HFFc6 (cell line): ENCODE data around the gene KCNQ1. TPM values are rescaled to one million over a fixed set of nuclear protein-coding genes. Genes with fewer than 3 reads are reported as not detected.
"Not testable (repeated sequence)": the region's sequence is repeated elsewhere in the genome, so short reads cannot be mapped to it uniquely, and the experiment has no call there.

Experiments used
- DNase-seq: peaks from one replicate; pipeline ENCODE4 v3.0.0-alpha.2; 2018
- H3K27ac Mint-ChIP-seq: 2 replicates; pipeline ENCODE4 v1.8.0; 2020; ENCODE audit warnings: mild to moderate bottlenecking, mixed read lengths
- H3K27me3 Mint-ChIP-seq: 2 replicates; pipeline ENCODE4 v1.8.0; 2021; ENCODE audit warnings: mild to moderate bottlenecking, moderate library complexity, mixed read lengths; ENCODE audit not compliant: insufficient read depth
- H3K36me3 Mint-ChIP-seq: 2 replicates; pipeline ENCODE4 v1.8.0; 2021; ENCODE audit warnings: low read depth, mixed read lengths
- H3K4me1 Mint-ChIP-seq: 2 replicates; pipeline ENCODE4 v1.8.0; 2020; ENCODE audit warnings: low read depth, mixed read lengths
- H3K4me3 Mint-ChIP-seq: 2 replicates; pipeline ENCODE4 v1.8.0; 2020; ENCODE audit warnings: mild to moderate bottlenecking, moderate library complexity, mixed read lengths
- H3K9me3 Mint-ChIP-seq: 2 replicates; pipeline ENCODE4 v1.8.0; 2020; ENCODE audit warnings: mild to moderate bottlenecking, mixed read lengths
- total RNA-seq, 6 experiments: library from RNA; stranded (reverse); fragmentation: NEBNext Ultra II Directional; extraction: Animal tissue kit (Norgen Biotek cat#: 25700); gene quantifications; 2 replicates in 1 of 6; 3 replicates in 5 of 6; pipeline ENCODE4 v1.2.3, GENCODE V29; 2021
- TF ChIP-seq, protein P1 (sequence below): fragments of 200-600 bp; sonication (generic); IDR thresholded peaks from 2 replicates; pipeline ENCODE4 v1.5.0; 2021; ENCODE audit warnings: antibody characterized with exemption, mild to moderate bottlenecking

KCNQ1 gene
- total RNA-seq, 6 experiments from 2014 or later: not detected

DNA sequence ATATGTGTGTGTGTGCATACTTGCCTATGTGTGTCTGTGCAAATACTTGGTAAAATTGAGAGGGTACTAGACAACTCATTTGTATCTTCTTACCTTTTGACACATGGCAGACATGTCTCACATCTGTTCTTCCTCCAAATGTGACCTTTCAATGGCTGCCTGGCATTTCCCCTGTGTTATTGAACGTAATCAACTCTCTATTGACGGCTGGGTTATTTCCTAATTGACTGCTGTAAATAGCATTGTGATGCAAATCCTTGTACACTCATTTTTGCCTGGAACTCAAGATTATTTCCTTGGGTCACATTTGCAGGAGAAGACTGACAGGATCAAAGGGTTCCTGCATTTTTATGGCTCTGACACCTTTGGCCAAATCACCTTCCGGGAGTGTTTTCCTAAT, 37.4 kb downstream of the KCNQ1 start:
- H3K4me3 Mint-ChIP-seq: no peak overlapping the region
- no peak for DNase-seq
- TF ChIP-seq, protein P1, sequence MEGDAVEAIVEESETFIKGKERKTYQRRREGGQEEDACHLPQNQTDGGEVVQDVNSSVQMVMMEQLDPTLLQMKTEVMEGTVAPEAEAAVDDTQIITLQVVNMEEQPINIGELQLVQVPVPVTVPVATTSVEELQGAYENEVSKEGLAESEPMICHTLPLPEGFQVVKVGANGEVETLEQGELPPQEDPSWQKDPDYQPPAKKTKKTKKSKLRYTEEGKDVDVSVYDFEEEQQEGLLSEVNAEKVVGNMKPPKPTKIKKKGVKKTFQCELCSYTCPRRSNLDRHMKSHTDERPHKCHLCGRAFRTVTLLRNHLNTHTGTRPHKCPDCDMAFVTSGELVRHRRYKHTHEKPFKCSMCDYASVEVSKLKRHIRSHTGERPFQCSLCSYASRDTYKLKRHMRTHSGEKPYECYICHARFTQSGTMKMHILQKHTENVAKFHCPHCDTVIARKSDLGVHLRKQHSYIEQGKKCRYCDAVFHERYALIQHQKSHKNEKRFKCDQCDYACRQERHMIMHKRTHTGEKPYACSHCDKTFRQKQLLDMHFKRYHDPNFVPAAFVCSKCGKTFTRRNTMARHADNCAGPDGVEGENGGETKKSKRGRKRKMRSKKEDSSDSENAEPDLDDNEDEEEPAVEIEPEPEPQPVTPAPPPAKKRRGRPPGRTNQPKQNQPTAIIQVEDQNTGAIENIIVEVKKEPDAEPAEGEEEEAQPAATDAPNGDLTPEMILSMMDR: no peak
- no peak overlapping the region for H3K27ac Mint-ChIP-seq
- H3K36me3 Mint-ChIP-seq: peaks cover 6% of the 10 kb centered on the region; the same call in 1 of the 2 replicates
- H3K9me3 Mint-ChIP-seq: peaks cover 30% of the 10 kb centered on the region
- H3K4me1 Mint-ChIP-seq: no peaks in the 10 kb centered on the region
- H3K27me3 Mint-ChIP-seq: peaks cover 26% of the 10 kb centered on the region

GRCh38 chr11:2482745-2483144, 37.9 kb downstream of the KCNQ1 start:
- TF ChIP-seq, protein P1: no peak
- Mint-ChIP-seq H3K36me3 (peaks cover 6% of the 10 kb centered on the region; the same call in 1 of the 2 replicates), H3K27ac (no peak overlapping the region), H3K27me3 (peaks cover 26% of the 10 kb centered on the region), H3K9me3 (peaks cover 31% of the 10 kb centered on the region), H3K4me3 (no peak overlapping the region), H3K4me1 (no peaks in the 10 kb centered on the region)
- no peak for DNase-seq

DNA sequence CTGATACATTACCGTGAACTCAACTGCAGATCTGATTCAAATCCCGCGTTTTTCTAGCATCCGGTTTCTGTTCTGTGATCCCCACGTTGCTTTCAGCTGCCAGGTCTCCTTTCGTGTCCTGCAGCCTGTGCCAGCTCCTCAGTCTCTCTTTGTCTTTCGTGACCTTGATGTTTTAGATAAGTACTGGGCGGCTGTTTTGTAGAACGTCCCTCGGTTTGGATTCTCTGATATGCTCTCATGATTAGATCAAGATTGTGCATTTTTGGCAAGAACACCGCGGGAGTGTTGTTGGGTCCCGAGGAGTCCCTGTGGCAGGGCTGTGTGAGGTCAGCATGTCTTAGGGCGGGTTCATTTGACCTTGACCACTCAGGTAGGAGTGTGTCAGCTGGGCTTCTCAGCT, 38.6 kb downstream of the KCNQ1 start:
- no peak for DNase-seq
- Mint-ChIP-seq H3K27ac (no peak overlapping the region), H3K27me3 (peaks cover 26% of the 10 kb centered on the region), H3K9me3 (peaks cover 32% of the 10 kb centered on the region), H3K4me1 (no peaks in the 10 kb centered on the region), H3K36me3 (peaks cover 13% of the 10 kb centered on the region), H3K4me3 (no peak overlapping the region)
- TF ChIP-seq, protein P1: no peak

DNA sequence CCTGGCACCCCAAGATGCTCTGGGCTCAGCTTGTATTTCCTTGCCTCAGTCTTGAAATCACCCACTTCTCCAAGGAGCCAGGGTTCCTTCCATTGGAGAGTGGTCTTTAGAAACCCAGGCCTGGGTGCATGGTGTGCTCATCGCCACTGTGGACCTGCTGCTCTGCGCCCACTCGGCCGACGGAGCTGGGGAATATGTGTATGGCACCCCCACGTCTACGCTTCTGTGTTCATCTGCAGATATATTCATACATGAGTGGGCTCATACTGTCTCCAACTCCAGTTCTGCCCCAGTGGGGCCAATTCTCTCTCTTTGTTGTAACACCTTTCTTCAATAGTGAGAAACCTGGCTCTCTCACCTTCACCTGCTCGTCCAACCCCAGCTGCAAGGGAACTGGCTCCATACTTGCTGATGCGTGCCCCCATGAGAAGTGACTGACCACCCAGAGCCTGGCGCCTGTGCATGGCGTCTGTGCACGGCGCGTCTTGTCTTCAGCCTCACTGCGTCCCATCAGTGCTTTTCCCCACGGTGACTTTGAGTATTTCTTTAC, 39.8 kb downstream of the KCNQ1 start:
- Mint-ChIP-seq H3K4me1 (no peaks in the 10 kb centered on the region), H3K36me3 (peaks cover 17% of the 10 kb centered on the region), H3K27me3 (peaks cover 26% of the 10 kb centered on the region), H3K27ac (no peak overlapping the region), H3K4me3 (no peak overlapping the region), H3K9me3 (peaks cover 25% of the 10 kb centered on the region)
- TF ChIP-seq, protein P1: no peak
- no peak for DNase-seq

DNA sequence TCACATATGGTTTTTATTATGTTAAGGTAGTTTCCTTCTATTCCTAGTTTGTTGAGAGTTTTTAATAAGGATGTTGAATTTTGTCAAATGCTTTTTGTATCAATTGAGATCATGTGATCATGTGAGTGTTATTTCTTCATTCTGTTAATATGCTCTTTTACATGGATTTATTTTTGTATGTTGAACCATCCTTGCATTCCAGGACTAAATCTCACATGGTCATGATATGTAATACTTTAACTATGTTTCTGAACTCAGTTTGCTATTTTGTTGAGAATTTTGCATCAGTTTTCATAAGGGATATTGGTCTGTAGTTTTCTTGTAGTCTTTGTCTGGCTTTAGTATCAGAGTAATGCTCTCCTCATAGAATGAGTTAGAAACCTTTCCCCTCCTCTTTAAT, 43.2 kb downstream of the KCNQ1 start:
- Mint-ChIP-seq H3K36me3 (peaks cover 12% of the 10 kb centered on the region), H3K27me3 (peaks cover 11% of the 10 kb centered on the region), H3K27ac (no peak overlapping the region), H3K4me3 (no peak overlapping the region), H3K4me1 (no peaks in the 10 kb centered on the region), H3K9me3 (peaks cover 13% of the 10 kb centered on the region)
- no peak for DNase-seq
- TF ChIP-seq, protein P1: no peak

GRCh38 chr11:2489083-2489482, 44.3 kb downstream of the KCNQ1 start:
- Mint-ChIP-seq H3K27me3 (peaks cover 7% of the 10 kb centered on the region), H3K4me1 (no peaks in the 10 kb centered on the region), H3K36me3 (peaks cover 12% of the 10 kb centered on the region), H3K27ac (no peak overlapping the region), H3K4me3 (no peak overlapping the region), H3K9me3 (peaks cover 13% of the 10 kb centered on the region)
- TF ChIP-seq, protein P1: no peak
- no peak for DNase-seq

GRCh38 chr11:2497951-2498350, 53.1 kb downstream of the KCNQ1 start:
- Mint-ChIP-seq H3K9me3 (peaks cover 39% of the 10 kb centered on the region), H3K27me3 (peaks cover 28% of the 10 kb centered on the region)
- not testable (repeated sequence) for H3K4me1 Mint-ChIP-seq, H3K4me3 Mint-ChIP-seq, H3K36me3 Mint-ChIP-seq, DNase-seq, H3K27ac Mint-ChIP-seq
